PC-3 (cell line): ENCODE data around the gene ARHGAP26. TPM values are rescaled to one million over a fixed set of nuclear protein-coding genes. Genes with fewer than 3 reads are reported as not detected.
"Not testable (repeated sequence)": the region's sequence is repeated elsewhere in the genome, so short reads cannot be mapped to it uniquely, and the experiment has no call there.

Experiments used
- ATAC-seq: fragments of 200-7000 bp; cut with Tn5 transposase; 2 replicates; pipeline ENCODE4 v1.9.1; 2020; ENCODE audit warnings: mild to moderate bottlenecking, moderate library complexity
- BruUV-seq: library from RNA; stranded (reverse); fragments of 400-500 nt; replicated peaks from 2 replicates; lab custom pipeline; 2021; lab: Mats Ljungman, UMichigan
- CTCF ChIA-PET: fragments of 300-600 bp; sonication (Branson Sonifier 250); formaldehyde crosslinking; loops from one replicate; lab custom pipeline; 2022; ENCODE audit warnings: antibody characterized with exemption; lab: Charles Lee
- POLR2A ChIA-PET: fragments of 300-600 bp; sonication (Branson Sonifier 250); formaldehyde crosslinking; loops from one replicate; lab custom pipeline; 2022; ENCODE audit warnings: antibody characterized with exemption; ENCODE audit not compliant: unreplicated experiment; lab: Charles Lee
- DNase-seq: peaks from one replicate; pipeline ENCODE4 v3.0.0-alpha.2; 2015
- H2AFZ ChIP-seq: fragments of 300-600 bp; sonication (generic); 2 replicates; pipeline ENCODE4 v1.6.0; 2016; ENCODE audit warnings: antibody characterized with exemption, low read length
- H3F3A ChIP-seq: fragments of 300-600 bp; sonication (generic); one replicate; pipeline ENCODE4 v1.6.0; 2017; ENCODE audit warnings: antibody characterized with exemption, low read length, control low read depth, mild to moderate bottlenecking; ENCODE audit not compliant: unreplicated experiment
- H3K27ac ChIP-seq: fragments of 300-600 bp; sonication (generic); 2 replicates; pipeline ENCODE4 v1.5.1; 2016; ENCODE audit warnings: mild to moderate bottlenecking, low read length
- H3K27me3 ChIP-seq: fragments of 300-600 bp; sonication (generic); 2 replicates; pipeline ENCODE4 v1.6.1; 2016; ENCODE audit warnings: low read length, mixed read lengths
- H3K36me3 ChIP-seq: fragments of 300-600 bp; sonication (generic); 2 replicates; pipeline ENCODE4 v1.6.1; 2016; ENCODE audit warnings: low read depth, mixed run types, low read length, mixed read lengths
- H3K4me1 ChIP-seq: fragments of 300-600 bp; sonication (generic); 2 replicates; pipeline ENCODE4 v1.5.1; 2016; ENCODE audit warnings: low read length; ENCODE audit not compliant: insufficient read depth
- H3K4me2 ChIP-seq: fragments of 300-600 bp; sonication (generic); 2 replicates; pipeline ENCODE4 v1.6.0; 2016; ENCODE audit warnings: low read length
- H3K4me3 ChIP-seq: fragments of 300-600 bp; sonication (generic); 2 replicates; pipeline ENCODE4 v1.5.1; 2016; ENCODE audit warnings: mild to moderate bottlenecking, low read length, mixed read lengths
- H3K79me2 ChIP-seq: fragments of 300-600 bp; sonication (generic); 2 replicates; pipeline ENCODE4 v1.6.1; 2017; ENCODE audit warnings: low read length, mixed read lengths
- H3K9ac ChIP-seq: fragments of 300-600 bp; sonication (generic); 2 replicates; pipeline ENCODE4 v1.6.0; 2016; ENCODE audit warnings: mild to moderate bottlenecking, low read length
- H3K9me2 ChIP-seq: fragments of 300-600 bp; sonication (generic); replicated peaks from 2 replicates; pipeline ENCODE4 v1.6.1; 2016; ENCODE audit warnings: mixed run types, low read length, mixed read lengths
- H3K9me3 ChIP-seq: fragments of 300-600 bp; sonication (generic); 2 replicates; pipeline ENCODE4 v1.6.1; 2016; ENCODE audit warnings: low read length, mixed read lengths
- H4K20me1 ChIP-seq: fragments of 300-600 bp; sonication (generic); 2 replicates; pipeline ENCODE4 v1.6.1; 2016; ENCODE audit warnings: low read length, mixed read lengths
- EZH2 ChIP-seq: fragments of 300-600 bp; sonication (generic); IDR thresholded peaks from one replicate; pipeline ENCODE4 v1.6.1; 2017; ENCODE audit warnings: antibody characterized with exemption, mild to moderate bottlenecking, low read length; ENCODE audit not compliant: unreplicated experiment
- EZH2phosphoT487 ChIP-seq: fragments of 300-600 bp; sonication (generic); IDR thresholded peaks from 2 replicates; pipeline ENCODE4 v1.6.1; 2018; ENCODE audit warnings: mild to moderate bottlenecking, antibody characterized with exemption, low read length, borderline replicate concordance
- intact Hi-C: fragments of 100-400 bp; cut with micrococcal nuclease; formaldehyde crosslinking; loops from 2 replicates; pipeline ENCODE4 v1.9.0; 2023
- total RNA-seq: library from RNA; depleted of rRNA; stranded (reverse); fragments of >200 nt; gene quantifications from 2 replicates; pipeline ENCODE4 v1.2.3, GENCODE V29; 2014
- TF ChIP-seq, protein P1 (sequence below): fragments of 300-600 bp; sonication (generic); conservative IDR thresholded peaks from 2 replicates; pipeline ENCODE4 v1.5.1; 2017; ENCODE audit warnings: antibody characterized with exemption, low read depth, mild to moderate bottlenecking, low read length

ARHGAP26 gene
- total RNA-seq, 1 experiment from 2014 or later: 11.7 TPM

DNA sequence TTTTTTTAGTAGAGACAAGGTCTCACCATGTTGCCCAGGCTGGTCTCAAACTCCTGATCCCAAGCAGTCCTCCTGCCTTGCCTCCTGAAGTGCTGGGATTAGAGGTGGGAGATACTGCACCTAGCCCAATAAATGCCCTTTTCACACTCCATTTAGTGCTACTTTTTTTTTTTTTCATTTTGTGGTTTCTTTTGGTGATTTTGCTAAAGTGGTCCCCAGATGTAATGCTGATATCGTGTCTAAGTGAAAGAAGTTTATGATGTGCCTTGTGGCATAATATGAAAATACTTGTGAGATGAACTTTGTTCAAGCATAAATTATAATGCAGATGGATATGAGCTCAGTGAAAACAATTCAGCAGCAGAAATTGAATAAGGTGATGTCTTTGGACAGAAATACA is 227.4 kb downstream of the ARHGAP26 start:
- Histone ChIP-seq H3K4me3 (no peak overlapping the region), H3K9me3 (no peaks in the 10 kb centered on the region), H3K9me2 (no peaks in the 10 kb centered on the region), H3K79me2 (no peaks in the 10 kb centered on the region), H2AFZ (no peak overlapping the region), H3K27me3 (no peaks in the 10 kb centered on the region), H3K9ac (no peak overlapping the region), H3K27ac (no peak overlapping the region), H3K36me3 (no peaks in the 10 kb centered on the region), H3K4me1 (peaks cover 11% of the 10 kb centered on the region), H3F3A (no peaks in the 10 kb centered on the region), H3K4me2 (no peak overlapping the region), H4K20me1 (no peaks in the 10 kb centered on the region)
- ChIA-PET CTCF (no interaction called here), POLR2A (no interaction called here)
- no TSS peak for BruUV-seq
- intact Hi-C loops: no loop called here
- DNase-seq (no peak), ATAC-seq (no peak)
- no peak for TF ChIP-seq EZH2
- TF ChIP-seq, protein P1, sequence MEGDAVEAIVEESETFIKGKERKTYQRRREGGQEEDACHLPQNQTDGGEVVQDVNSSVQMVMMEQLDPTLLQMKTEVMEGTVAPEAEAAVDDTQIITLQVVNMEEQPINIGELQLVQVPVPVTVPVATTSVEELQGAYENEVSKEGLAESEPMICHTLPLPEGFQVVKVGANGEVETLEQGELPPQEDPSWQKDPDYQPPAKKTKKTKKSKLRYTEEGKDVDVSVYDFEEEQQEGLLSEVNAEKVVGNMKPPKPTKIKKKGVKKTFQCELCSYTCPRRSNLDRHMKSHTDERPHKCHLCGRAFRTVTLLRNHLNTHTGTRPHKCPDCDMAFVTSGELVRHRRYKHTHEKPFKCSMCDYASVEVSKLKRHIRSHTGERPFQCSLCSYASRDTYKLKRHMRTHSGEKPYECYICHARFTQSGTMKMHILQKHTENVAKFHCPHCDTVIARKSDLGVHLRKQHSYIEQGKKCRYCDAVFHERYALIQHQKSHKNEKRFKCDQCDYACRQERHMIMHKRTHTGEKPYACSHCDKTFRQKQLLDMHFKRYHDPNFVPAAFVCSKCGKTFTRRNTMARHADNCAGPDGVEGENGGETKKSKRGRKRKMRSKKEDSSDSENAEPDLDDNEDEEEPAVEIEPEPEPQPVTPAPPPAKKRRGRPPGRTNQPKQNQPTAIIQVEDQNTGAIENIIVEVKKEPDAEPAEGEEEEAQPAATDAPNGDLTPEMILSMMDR: no peak
- TF ChIP-seq EZH2phosphoT487: no peak

DNA sequence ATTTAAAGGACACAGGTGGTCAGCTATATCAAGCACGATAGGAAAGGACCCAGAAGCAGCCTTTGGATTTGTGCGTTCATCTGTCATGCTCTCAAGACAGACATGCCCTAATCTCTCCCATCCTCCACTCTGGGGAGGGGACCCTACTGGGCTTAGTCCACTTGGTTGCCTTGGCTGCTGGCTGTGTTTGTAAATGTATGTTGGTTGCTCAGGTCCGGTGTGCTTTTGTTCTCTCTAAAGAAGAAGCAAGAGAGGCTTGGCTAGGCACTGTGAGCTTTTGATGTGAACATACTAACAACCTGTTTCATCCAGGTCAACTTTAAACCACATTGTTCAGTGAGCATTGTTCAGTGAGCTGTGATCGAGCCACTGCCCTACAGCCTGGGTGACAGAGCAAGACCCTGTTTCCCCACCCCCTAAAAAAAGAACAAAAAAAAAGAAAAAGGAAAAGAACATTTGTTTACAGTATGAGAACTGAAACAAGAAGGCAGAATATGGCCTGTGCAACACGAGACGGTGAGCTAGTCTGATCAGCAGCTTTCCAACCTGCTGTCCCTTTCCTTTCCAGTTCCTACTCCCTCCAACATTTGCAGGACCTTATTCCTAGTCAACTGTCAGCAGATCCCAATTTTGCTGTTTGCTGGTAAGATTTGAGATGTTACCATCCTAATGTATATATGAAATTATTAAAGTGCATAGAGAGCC is 228.3 kb downstream of the ARHGAP26 start:
- no peak overlapping the region for H3K9ac ChIP-seq
- H3K9me3 ChIP-seq: no peaks in the 10 kb centered on the region
- intact Hi-C loops: no loop called here
- CTCF ChIA-PET: no interaction called here
- no peak overlapping the region for H3K27ac ChIP-seq
- H4K20me1 ChIP-seq: no peaks in the 10 kb centered on the region
- H2AFZ ChIP-seq: no peak overlapping the region
- no peaks in the 10 kb centered on the region for H3K79me2 ChIP-seq
- no peak for TF ChIP-seq EZH2
- TF ChIP-seq EZH2phosphoT487: no peak
- TF ChIP-seq, protein P1: no peak
- no peak overlapping the region for H3K4me3 ChIP-seq
- ATAC-seq (no peak), DNase-seq (no peak)
- BruUV-seq: no TSS peak
- H3K36me3 ChIP-seq: no peaks in the 10 kb centered on the region
- H3F3A ChIP-seq: no peaks in the 10 kb centered on the region
- POLR2A ChIA-PET: no interaction called here
- H3K4me1 ChIP-seq: peaks cover 14% of the 10 kb centered on the region
- no peaks in the 10 kb centered on the region for H3K27me3 ChIP-seq
- no peaks in the 10 kb centered on the region for H3K9me2 ChIP-seq
- H3K4me2 ChIP-seq: no peak overlapping the region

DNA sequence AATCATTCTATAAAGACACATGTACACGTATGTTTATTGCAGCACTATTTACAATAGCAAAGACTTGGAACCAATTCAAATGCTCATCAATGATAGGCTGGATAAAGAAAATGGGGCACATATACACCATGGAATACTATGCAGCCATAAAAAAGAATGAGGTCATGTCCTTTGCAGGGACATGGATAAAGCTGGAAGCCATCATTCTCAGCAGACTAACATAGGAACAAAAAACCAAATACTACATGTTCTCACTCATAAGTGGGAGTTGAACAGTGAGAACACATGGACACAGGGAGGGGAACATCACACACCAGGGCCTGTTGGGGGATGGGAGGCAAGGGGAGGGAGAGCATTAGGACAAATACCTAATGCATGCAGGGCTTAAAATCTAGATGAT is 230.4 kb downstream of the ARHGAP26 start:
- H3K36me3 ChIP-seq, POLR2A ChIA-PET, H3K79me2 ChIP-seq, H3K4me3 ChIP-seq, H3K9ac ChIP-seq, BruUV-seq, ATAC-seq, H4K20me1 ChIP-seq, CTCF ChIA-PET, H3K27ac ChIP-seq, H3K27me3 ChIP-seq, DNase-seq, H3F3A ChIP-seq, H3K4me2 ChIP-seq, H2AFZ ChIP-seq, H3K9me2 ChIP-seq, H3K9me3 ChIP-seq: not testable (repeated sequence)
- peaks cover 14% of the 10 kb centered on the region for H3K4me1 ChIP-seq
- intact Hi-C loops: loop anchor here (10.0 kb wide), 1 partner anchor 824 kb away; no protein-coding TSS in a partner anchor
